ENCODE results near the gene IGFBP4. TPM values are rescaled to one million over a fixed set of nuclear protein-coding genes. Genes with fewer than 3 reads are reported as not detected.

The IGFBP4 gene
- total and polyA plus RNA-seq, 2 donors (not counting 1 experiment from before 2014, with no cell fraction given) = 4.6 to 31.3 TPM

DNA sequence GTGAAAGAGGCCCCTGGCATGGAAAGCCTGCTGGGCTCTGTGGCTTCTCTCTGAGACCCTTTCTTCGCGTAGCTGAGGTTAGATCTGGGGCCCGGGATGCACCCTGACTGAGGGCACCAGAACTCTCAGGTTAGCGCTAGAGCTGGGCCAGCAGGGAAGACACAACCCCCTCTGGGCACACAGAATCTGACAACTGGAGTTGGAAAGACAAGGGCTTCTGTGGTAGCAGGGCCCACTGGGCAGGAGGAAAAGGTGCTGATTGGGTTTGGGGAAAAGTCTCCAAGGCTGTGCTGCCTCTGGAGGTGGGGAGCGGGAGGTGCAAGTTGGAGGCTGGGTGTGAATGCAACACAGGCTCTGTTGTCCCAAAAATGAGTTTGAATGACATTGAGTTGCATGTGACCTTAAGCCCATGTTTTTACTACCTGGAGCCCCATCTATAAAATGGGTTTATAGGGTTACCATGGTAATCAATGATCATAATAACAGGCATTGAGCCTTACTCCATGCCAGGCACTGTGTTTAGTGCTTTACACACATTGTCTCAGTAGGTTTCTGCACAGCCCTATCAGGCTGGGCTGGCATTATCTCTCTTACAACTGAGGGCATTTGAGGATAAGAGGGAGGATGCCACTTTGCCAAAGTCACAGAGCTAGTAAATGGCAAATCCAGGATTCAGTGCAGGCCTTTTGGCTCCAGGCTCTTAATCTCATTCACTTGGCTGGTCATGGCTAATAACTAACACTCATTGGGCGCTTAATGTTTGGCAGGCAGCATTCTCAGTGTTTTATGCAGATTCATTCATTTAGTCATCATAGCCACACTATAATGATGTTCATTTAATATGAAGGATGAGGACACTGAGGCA, 9.5 kb upstream of the IGFBP4 start:
- no peak overlapping the region for H3K27ac ChIP-seq (ENCODE audit: low read length in 2 of 2)
- no peak overlapping the region for H2AFZ ChIP-seq (ENCODE audit: insufficient read depth, low read depth, low read length, poor library complexity, severe bottlenecking)
- H3K27me3 Mint-ChIP-seq = no peaks in the 10 kb centered on the region
- no peak for TF ChIP-seq EZH2 (IDR thresholded peaks at IDR 0.05; ENCODE audit: borderline replicate concordance, insufficient read depth, low read depth, low read length, poor library complexity, severe bottlenecking)
- TF ChIP-seq, protein P1, sequence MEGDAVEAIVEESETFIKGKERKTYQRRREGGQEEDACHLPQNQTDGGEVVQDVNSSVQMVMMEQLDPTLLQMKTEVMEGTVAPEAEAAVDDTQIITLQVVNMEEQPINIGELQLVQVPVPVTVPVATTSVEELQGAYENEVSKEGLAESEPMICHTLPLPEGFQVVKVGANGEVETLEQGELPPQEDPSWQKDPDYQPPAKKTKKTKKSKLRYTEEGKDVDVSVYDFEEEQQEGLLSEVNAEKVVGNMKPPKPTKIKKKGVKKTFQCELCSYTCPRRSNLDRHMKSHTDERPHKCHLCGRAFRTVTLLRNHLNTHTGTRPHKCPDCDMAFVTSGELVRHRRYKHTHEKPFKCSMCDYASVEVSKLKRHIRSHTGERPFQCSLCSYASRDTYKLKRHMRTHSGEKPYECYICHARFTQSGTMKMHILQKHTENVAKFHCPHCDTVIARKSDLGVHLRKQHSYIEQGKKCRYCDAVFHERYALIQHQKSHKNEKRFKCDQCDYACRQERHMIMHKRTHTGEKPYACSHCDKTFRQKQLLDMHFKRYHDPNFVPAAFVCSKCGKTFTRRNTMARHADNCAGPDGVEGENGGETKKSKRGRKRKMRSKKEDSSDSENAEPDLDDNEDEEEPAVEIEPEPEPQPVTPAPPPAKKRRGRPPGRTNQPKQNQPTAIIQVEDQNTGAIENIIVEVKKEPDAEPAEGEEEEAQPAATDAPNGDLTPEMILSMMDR (IDR thresholded peaks at IDR 0.05) = peak; percentile 39
- no peaks in the 10 kb centered on the region for H3K36me3 ChIP-seq (replicated peaks in 1 of 2; ENCODE audit: control extremely low read depth in 1 of 2, control insufficient read depth in 1 of 2, extremely low read depth in 1 of 2, insufficient read depth in 2 of 2, low read length in 1 of 2)
- DNase-seq (no peak), ATAC-seq (ENCODE audit: low read depth) (peak; percentile 39)
- H4K20me1 ChIP-seq (ENCODE audit: control insufficient read depth, insufficient read depth, low read length, poor library complexity, severe bottlenecking) = no peaks in the 10 kb centered on the region
- no peaks in the 10 kb centered on the region for H3K4me1 Mint-ChIP-seq
- no peaks in the 10 kb centered on the region for H3K9me3 Mint-ChIP-seq (ENCODE audit: insufficient read depth)
- no peaks in the 10 kb centered on the region for H3K9me3 ChIP-seq (ENCODE audit: control extremely low read depth in 1 of 3, control insufficient read depth in 2 of 3, insufficient read depth in 1 of 3, low read length in 2 of 3)
- H3K4me1 ChIP-seq (ENCODE audit: control insufficient read depth in 2 of 2, insufficient read depth in 2 of 2, low read length in 2 of 2) = peaks cover 0 to 4% of the 10 kb centered on the region in 2 donors
- ChIA-PET POLR2A (interaction anchor here (0.5 kb wide), 1 partner anchor 389 kb away, joined by 4 read pairs; the partner anchor contains the start of gene KRT10), CTCF (interaction anchor here (1.1 to 1.5 kb wide), 2 partner anchors 33 to 94 kb away, joined by 4 read pairs; no protein-coding TSS in a partner anchor)
- H3K4me2 ChIP-seq (replicated peaks; ENCODE audit: low read depth, low read length, poor library complexity, severe bottlenecking) = no peak overlapping the region
- H3K27me3 ChIP-seq (replicated peaks in 1 of 4; ENCODE audit: control extremely low read depth in 1 of 4, control insufficient read depth in 3 of 4, insufficient read depth in 4 of 4, low read length in 3 of 4) = no peaks in the 10 kb centered on the region
- H3K9ac ChIP-seq (ENCODE audit: low read length) = no peak overlapping the region
- H3K4me3 ChIP-seq (ENCODE audit: control extremely low read depth in 1 of 5, extremely low read depth in 1 of 5, insufficient read depth in 1 of 5, low read depth in 2 of 5, low read length in 4 of 5) = no peak overlapping the region
- no peak overlapping the region for H3K4me3 Mint-ChIP-seq
- intact Hi-C loops (cut with micrococcal nuclease) = no loop called here
- no peak overlapping the region for H3K27ac Mint-ChIP-seq
- H3K79me2 ChIP-seq (ENCODE audit: control insufficient read depth, insufficient read depth, low read length) = no peaks in the 10 kb centered on the region
- 90% methylated on average over 6 of the region's 6 CpGs for WGBS (ENCODE audit: insufficient coverage)

DNA sequence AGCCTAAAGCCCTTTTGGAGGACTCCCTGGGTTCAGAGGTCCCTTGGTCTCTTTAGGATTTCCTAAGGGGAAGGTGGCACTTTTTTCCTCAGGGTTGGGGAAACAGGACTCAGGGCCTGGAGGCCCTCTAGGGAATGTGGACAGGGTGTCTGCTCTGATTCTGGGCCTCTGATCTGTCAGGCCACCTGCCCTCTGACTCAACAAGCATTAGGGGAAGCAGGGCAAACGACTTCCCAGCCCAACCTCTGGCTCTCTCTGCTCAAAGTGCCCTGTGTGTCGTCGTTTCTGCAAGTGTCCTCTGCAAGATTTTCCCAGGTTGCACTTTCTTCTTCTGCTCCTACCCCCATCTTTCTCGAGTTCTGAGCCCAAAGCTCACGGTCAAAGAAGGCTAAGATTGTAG, 6.6 kb upstream of the IGFBP4 start:
- ChIA-PET POLR2A (no interaction called here), CTCF (interaction anchor here (0.8 to 9.3 kb wide), 4 partner anchors 14 to 96 kb away, joined by 3 to 172 read pairs (median 9); no protein-coding TSS in a partner anchor)
- Histone ChIP-seq H3K27ac (ENCODE audit: low read length in 2 of 2) (no peak overlapping the region), H3K27me3 (replicated peaks in 1 of 4; ENCODE audit: control extremely low read depth in 1 of 4, control insufficient read depth in 3 of 4, insufficient read depth in 4 of 4, low read length in 3 of 4) (no peaks in the 10 kb centered on the region), H3K4me1 (ENCODE audit: control insufficient read depth in 2 of 2, insufficient read depth in 2 of 2, low read length in 2 of 2) (peaks cover 4 to 10% of the 10 kb centered on the region in 2 donors), H4K20me1 (ENCODE audit: control insufficient read depth, insufficient read depth, low read length, poor library complexity, severe bottlenecking) (no peaks in the 10 kb centered on the region), H3K4me3 (ENCODE audit: control extremely low read depth in 1 of 5, extremely low read depth in 1 of 5, insufficient read depth in 1 of 5, low read depth in 2 of 5, low read length in 4 of 5) (no peak overlapping the region), H3K9ac (ENCODE audit: low read length) (no peak overlapping the region), H3K36me3 (replicated peaks in 1 of 2; ENCODE audit: control extremely low read depth in 1 of 2, control insufficient read depth in 1 of 2, extremely low read depth in 1 of 2, insufficient read depth in 2 of 2, low read length in 1 of 2) (no peaks in the 10 kb centered on the region), H2AFZ (ENCODE audit: insufficient read depth, low read depth, low read length, poor library complexity, severe bottlenecking) (no peak overlapping the region), H3K9me3 (ENCODE audit: control extremely low read depth in 1 of 3, control insufficient read depth in 2 of 3, insufficient read depth in 1 of 3, low read length in 2 of 3) (no peaks in the 10 kb centered on the region), H3K4me2 (replicated peaks; ENCODE audit: low read depth, low read length, poor library complexity, severe bottlenecking) (no peak overlapping the region), H3K79me2 (ENCODE audit: control insufficient read depth, insufficient read depth, low read length) (no peaks in the 10 kb centered on the region)
- Mint-ChIP-seq H3K4me3 (no peak overlapping the region), H3K9me3 (ENCODE audit: insufficient read depth) (no peaks in the 10 kb centered on the region), H3K27me3 (no peaks in the 10 kb centered on the region), H3K27ac (no peak overlapping the region), H3K4me1 (peaks cover 6% of the 10 kb centered on the region)
- TF ChIP-seq, protein P1 (IDR thresholded peaks at IDR 0.05) = no peak
- no peak for TF ChIP-seq EZH2 (IDR thresholded peaks at IDR 0.05; ENCODE audit: borderline replicate concordance, insufficient read depth, low read depth, low read length, poor library complexity, severe bottlenecking)
- DNase-seq (no peak), ATAC-seq (ENCODE audit: low read depth) (no peak)
- intact Hi-C loops (cut with micrococcal nuclease) = no loop called here
- 68% methylated on average over 3 of the region's 5 CpGs for WGBS (ENCODE audit: insufficient coverage)
